Suprapubic skin (tissue), 3 donors: ENCODE data around the gene PACRG.

Experiments
- EP300 ChIP-seq: sonication (generic); formaldehyde crosslinking; IDR thresholded peaks from one replicate; pipeline ENCODE4 v1.6.1; 2017; ENCODE audit warnings: antibody characterized with exemption
- POLR2A ChIP-seq, 2 donors: fragments of 450-650 bp; IDR thresholded peaks; one replicate each; pipeline ENCODE4 v1.6.1; 2017; ENCODE audit warnings: antibody characterized with exemption in 2 of 2, mild to moderate bottlenecking in 2 of 2, moderate library complexity in 2 of 2
- TF ChIP-seq, protein P1 (sequence below), 2 donors: fragments of 200-600 bp in 1 of 2; fragments of 450-650 bp in 1 of 2; sonication (generic) in 1 of 2; IDR thresholded peaks; one replicate each; pipeline ENCODE4 v1.5.1; 2016 to 2019; ENCODE audit warnings: antibody characterized with exemption in 2 of 2, mild to moderate bottlenecking in 1 of 2, moderate library complexity in 1 of 2

- no peak for TF ChIP-seq POLR2A (IDR thresholded peaks at IDR 0.05)
- TF ChIP-seq EP300, result no peak
- TF ChIP-seq, protein P1, sequence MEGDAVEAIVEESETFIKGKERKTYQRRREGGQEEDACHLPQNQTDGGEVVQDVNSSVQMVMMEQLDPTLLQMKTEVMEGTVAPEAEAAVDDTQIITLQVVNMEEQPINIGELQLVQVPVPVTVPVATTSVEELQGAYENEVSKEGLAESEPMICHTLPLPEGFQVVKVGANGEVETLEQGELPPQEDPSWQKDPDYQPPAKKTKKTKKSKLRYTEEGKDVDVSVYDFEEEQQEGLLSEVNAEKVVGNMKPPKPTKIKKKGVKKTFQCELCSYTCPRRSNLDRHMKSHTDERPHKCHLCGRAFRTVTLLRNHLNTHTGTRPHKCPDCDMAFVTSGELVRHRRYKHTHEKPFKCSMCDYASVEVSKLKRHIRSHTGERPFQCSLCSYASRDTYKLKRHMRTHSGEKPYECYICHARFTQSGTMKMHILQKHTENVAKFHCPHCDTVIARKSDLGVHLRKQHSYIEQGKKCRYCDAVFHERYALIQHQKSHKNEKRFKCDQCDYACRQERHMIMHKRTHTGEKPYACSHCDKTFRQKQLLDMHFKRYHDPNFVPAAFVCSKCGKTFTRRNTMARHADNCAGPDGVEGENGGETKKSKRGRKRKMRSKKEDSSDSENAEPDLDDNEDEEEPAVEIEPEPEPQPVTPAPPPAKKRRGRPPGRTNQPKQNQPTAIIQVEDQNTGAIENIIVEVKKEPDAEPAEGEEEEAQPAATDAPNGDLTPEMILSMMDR (IDR thresholded peaks at IDR 0.05), result no peak
These were observed 124.4 kb downstream of the PACRG start for GRCh38 chr6:162852192-162852591.
